ENCODE data around the gene ERICH3.
"Not testable (repeated sequence)": the region's sequence is repeated elsewhere in the genome, so short reads cannot be mapped to it uniquely, and the experiment has no call there.

The ERICH3 gene

DNA sequence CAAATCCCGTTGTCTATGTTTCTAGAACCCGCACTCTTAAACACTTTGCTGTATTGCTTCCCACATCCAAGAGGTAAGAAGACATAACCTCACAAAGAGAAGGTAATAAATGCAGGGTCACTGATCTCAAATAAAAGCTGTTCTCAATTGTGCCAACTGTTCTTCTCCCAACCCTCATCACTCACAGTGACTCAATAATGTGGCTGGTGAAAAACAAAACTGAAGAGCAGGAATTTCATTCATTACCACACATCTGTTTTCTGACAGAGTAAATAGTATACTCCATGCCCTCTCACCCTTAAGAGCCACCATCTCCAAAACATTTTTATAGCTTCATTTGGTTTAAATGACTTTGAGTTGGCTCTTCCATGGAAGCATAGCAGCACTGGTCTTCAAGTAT is 6.2 kb upstream of the ERICH3 start:
- no peak for DNase-seq

DNA sequence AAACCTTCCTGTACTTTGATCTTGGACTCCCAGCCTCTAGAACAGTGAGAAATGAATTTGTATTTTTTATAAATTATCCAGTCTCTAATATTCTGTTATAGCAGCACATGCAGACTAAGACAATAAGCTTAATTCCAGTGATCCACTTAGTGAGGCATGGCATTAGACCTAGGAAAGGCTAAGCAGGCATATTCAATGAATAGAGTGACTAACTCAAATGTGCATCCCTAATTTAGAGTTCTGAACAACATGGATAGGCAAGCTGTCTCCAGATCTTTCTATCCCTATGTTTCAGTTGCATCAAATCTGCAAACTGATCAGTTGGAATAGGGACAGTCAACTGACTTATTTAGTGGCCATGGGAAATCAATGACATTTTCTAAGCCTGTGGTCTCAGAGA is 4.3 kb upstream of the ERICH3 start:
- DNase-seq, result no peak

DNA sequence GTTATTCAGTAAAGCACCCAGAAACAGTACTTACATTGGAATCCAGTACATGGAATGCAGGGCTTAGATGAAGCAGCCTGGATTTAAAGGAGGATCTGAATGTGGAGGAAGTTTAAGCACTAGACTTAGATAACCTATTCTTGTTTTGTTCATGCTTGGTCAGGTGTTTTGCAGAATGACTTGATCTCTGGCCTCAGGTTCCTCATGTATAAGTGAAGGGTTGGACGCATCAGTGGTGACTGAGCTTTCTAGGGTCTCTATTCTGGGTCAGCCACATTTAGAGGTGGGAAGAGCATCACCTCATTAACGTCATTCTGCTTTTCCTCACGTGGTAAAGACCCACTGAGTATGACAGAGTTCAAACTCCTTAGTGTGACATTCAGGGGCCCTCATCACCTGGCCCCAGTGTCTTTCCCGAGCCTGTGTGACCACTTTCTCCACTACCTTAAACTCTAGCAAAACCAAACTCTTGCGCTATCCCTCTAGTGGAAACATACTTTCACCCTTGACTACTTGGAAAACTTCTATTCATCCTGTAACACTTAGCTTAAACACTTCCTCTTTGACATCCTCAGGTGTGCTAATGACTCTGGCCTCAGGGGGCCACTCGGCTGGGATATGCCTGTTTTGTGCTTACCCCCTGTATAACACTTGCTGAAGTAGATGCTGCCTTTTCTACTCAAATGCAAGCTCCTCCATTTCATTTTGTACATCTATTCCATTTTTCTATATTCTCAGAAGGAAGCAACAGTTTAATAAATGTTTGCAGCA is 871 bp upstream of the ERICH3 start:
- DNase-seq, result no peak

DNA sequence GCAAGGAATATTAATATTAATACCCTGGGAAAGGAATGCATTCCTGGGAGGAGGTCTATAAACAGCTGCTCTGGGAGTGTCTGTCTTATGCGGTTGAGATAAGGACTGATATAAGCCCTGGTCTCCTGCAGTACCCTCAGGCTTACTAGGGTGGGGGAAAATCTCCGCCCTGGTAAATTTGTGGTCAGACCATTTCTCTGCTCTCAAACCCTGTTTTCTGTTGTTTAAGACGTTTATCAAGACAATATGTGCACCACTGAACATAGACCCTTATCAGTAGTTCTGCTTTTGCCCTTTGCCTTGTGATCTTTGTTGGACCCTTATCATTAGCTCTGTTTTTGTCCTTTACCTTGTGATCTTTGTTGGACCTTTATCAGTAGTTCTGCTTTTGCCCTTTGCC is 2.7 kb downstream of the ERICH3 start:
- DNase-seq, result not testable (repeated sequence)

DNA sequence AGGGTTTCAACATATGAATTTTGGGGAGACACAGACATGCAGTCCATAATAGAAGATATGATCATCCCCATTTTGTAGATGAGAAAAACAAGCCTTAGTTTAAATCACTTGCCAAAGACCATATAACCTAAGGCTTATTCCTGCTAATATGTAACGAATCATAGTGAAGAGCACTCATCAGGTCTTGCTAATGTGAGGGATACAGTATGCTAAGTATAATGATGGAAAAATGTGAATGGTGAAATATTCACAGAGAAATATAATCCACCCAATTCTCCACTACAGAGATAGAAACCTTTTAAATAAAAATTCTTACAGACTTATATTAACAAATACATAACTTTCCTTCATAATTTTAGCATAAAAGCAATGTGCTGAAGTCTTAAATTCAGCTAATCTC is 18.9 kb downstream of the ERICH3 start:
- DNase-seq, result no peak

DNA sequence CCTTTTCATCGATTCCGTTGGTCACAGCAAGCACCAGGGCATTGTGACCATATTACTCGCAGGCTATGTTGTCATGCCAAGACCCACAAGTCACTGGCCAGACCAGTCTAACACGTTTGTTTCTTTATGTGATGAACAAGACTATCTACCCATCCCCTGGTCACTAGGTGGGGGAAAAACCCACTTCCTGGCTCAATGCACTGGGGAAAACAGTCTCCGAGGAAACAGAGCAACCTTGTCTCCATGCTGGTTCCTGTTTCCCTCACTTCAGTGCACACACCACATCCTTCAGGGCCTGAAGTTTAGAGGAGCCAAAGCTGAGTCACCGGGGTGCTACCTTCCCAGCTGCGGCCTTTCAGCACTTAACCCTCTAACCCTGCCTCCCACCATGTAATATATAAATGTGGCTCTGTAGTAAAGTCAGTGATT is 20.9 kb downstream of the ERICH3 start:
- no peak for DNase-seq

DNA sequence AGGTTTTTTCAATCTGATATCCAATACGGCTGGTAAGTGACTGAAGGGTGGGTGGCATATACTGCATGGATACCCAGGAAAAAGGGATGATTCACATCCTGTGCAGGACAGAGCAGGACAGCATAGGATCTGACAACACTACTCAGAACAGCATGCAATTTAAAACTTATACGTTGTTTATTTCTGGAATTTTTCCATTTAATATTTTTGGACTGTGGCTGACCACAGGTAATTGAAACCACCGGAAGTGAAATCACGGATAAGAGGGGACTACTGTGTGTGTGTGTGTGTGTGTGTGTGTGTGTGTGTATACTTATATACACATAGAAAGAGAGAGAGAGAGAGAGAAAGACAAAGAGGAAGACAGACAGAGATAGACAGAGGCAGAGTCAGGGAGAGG is 23.0 kb downstream of the ERICH3 start:
- DNase-seq, result no peak

DNA sequence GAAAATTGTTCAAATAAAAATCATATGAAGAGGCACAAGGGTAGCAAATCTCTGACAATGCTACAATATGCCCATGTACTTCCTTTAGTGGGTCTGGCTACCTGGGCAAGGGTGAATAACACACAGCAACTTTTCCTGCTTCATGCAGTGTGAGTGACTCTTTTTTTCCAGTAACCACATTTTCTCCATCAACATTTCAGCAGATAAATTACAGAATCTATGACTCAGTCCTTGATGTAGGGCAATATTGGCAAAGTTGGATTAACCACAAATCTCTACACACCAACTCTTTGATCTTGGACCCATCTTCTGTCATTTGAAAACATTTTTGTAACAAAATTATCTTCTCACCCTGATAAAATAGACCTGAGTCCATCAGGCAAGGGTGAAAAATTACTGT is 31.7 kb downstream of the ERICH3 start:
- DNase-seq, result no peak

DNA sequence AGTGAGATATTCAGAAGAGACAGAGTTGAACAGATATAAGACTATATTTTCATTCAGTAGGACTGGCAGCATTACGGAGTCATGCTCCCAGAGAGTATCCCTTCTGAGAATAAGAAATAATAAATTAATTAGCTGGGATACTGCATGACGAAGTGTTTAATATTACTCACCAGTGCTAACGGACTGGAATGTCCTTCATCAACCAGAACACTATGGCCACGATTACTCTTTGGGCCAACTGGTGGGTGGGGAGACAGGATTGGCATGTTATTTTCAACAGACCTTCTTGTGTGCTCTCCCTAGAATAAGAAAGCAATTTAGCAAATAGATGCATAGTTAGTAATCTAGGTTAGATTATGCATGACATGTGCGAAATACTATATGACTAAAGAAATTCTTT is 32.4 kb downstream of the ERICH3 start:
- no peak for DNase-seq

DNA sequence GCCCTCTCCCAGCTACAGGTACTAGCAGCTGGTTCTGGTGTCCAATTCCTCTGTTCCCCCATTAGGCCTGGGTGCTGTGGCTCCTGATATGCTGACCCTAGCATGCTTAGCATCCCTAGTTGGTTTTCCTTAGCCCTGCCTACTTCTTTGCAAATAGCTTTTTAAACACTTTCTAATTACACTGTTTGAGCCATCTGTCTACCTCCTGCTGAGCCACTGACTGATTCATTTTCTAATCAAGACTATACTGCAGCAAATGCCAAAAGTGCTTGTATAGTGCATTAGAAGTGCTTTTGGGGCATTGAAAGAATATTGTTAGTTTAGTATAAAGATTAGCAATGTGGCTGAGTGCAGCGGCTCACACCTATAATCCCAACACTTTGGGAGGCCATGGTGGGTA is 36.3 kb downstream of the ERICH3 start:
- DNase-seq, result no peak

DNA sequence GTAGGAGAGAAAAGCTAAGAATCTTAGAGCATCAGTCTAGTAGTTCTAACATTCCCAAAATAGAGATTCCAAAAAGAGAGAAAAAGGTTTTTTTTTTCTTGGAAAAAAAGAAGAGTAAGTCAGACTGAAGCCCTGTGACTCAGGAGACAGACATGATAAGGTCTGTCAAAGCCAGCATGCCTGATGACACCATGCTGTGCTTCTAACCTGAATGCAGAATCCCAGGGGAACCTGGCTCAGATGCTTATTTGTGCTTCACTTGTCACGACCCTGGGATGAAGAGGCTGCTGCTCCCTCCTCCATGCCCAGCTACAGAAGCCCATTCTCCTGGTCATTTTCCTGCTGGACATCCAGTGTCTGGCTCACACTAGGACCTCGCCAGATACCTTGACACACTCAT is 44.3 kb downstream of the ERICH3 start:
- DNase-seq, result no peak

DNA sequence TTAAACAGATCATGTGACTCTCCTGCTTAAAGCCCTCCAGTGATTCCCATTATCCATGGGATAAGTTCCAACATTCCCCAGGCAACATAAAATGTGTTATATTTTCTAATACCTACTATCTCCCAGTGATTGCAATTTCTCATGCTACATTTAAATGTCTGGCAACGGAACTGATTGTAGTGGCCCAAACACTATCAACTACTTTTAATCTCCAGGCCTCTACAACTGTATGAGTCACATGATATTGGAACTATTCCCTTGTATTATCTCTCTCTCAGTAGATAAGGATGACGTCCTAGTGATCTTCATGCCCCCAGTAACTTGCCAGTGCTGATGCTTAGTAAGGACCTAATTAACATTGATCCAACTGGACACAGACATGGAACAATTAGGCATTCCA is 49.9 kb downstream of the ERICH3 start:
- no peak for DNase-seq

DNA sequence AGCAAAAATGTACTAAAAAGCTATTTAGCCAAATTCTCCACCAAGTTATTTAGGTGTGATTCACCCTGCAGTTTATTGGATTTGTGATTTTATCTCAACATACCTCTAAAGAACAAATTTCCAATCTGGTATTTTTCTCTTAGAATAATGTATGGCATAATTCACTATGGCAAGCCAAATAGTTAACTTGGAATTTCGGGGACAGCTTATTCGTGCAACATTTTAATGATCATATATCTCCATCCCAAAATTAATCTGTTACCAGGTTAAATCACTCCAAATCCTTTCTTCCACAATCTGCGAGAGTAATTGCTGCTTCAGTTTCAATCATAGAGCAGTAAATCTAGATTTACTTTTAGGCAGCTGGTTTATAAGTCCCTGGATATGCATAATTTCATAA is 53.4 kb downstream of the ERICH3 start:
- no peak for DNase-seq

DNA sequence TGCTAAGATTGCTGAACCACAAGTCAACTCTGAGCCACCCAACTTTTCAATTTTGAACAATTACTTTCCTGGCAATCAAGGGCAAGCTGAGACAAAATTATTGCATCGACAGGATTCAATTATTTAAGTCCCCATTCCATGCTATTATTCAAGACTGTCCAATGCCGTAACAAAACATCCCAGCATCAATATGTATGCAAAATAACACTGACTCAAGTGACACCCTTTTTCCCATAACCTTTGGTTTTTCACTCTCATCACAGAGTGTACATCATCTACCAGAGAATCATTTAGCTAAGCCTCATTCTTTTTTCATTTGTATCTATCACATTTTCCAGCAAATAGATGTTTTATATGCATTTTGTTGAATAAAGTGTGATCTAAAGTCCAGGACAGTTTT is 54.6 kb downstream of the ERICH3 start:
- no peak for DNase-seq

DNA sequence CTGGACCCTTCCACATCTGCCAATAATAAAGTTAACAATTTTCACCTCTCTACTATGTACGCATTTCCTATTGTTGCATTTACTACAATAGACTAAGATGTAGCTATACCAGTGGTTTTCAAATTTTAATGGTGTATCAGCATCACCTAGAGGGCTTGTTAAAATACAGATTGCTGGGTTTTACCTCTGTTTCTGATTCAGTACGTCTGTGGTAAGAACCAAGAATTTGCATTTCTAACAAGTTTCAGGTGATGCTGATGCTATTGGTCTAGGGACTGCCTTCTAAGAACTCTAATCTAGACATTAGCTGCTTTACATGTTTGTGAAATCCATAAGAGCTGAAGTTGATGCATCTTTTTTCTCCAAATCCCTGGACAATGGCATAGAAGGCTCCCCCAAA is 59.7 kb downstream of the ERICH3 start:
- DNase-seq, result no peak

DNA sequence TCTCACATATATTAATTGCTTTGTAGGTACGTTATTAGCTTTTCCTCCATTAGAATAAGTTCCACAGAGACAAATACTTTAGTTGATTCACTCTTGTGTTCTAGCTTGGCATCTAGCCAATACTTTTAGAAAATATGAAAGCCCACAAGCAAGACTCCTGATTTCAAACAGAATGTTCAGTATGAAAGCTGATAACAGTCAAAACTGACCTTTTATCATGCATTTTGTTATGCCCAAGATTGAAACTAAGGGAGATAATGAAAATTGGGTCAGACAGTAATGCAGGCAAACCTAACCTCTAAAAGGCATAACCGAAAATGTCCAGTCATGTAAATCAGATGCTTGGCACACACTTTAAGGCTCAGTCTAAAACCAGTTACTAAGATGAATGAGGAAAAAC is 61.7 kb downstream of the ERICH3 start:
- no peak for DNase-seq

DNA sequence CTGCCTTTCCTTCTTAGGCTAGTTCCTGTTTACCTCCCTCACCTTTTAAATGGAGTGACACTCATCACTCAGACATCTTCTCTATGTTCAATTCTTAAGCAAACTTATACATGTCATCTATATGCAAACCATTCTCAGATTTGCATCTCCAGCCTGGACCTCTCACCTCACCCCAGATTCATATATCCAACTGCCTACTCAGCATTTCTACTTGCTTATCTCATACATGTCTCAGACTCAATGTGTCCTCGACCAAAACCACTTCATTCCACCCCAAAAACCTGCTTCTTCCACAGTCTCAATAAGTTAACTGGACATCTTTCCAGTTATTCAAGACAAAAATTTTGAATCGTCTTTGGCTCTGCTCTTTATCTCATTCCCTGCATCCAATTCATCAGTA is 62.6 kb downstream of the ERICH3 start:
- no peak for DNase-seq

DNA sequence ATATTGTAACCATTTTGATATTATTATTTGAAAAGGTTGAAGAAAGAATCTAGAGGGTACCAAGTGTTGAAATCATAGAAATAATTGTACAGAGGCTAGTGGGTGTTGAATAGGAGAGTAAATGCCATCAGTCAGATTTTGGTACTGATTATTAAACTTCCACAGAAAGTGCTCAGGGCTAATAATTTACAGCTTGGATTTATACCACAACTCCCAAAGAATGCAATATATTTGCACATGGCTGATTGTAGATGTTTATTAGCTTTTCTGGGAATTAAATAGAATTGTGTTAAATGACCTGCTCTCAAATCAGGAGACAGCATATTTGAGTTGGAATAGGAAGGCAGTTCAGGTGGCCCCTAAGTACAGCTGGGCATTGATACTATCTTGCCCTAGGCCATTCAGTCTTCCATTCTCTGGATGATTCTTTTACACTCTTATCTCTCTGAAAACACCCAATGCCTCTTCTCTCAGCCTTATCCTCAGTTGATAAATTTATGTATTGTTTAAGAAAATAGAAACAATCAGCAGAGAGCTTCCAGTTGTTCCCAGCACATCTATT is 63.7 kb downstream of the ERICH3 start:
- DNase-seq, result no peak

DNA sequence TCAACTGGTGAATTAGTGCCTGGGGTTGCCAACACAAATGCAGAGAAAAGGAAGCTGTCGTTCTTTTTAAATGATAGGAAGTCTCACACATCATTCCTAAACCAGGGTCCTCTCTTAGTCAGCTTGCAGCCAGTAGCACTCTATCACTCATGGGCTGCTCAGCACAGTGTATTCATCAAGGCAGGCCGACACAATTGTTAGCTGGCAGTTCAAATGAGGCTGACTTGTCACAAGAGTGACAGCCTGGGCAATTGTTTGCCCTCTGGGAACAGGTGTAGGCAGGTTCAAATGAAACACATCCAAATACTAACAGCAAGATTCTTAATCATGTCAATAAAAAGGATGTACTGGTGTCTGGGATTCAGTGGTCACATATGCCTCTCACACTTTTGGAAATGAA is 76.9 kb downstream of the ERICH3 start:
- no peak for DNase-seq

DNA sequence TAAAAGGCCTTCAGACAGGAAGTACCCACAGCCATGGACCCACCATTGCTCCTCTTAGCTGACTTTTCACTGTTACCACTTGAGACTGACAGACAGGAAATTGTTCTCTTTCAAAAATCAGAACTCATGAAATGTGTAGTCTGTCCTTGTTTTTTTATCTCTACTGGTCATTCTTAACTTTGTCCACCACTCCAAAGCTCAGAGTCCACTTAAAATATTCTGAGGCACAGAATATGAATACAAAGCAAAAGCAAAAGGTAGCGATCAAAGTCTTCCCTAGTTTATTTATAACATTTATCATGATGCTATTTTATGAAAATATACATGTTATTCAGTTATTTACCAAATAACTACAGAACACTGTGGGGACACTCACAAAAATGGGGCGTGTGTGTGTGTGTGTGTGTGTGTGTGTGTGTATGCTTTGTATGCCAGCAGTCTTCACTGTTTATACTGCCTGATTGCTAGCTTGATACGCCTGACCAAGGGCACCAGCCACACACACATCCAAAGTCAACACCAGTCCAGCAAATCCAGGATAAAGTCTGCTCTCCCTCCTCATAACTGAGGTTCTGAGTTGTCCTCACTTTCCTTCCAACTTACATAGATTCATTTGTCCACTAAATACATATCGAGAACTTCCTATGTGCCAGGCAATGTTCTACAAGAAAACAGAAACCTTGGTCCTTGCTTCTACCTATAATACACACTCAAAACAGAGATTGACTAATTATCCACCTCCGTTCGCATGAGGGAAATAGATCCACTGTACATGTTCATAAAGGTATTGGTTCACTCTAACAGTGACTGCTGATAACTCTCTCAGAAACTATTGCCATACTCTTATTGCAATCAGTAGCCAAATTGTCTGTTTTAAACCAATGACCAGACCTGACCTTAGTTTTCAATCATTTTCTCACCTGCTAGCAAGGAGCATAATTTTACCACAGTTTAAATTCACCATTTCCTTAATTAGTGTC is 79.4 kb downstream of the ERICH3 start:
- DNase-seq, result no peak

DNA sequence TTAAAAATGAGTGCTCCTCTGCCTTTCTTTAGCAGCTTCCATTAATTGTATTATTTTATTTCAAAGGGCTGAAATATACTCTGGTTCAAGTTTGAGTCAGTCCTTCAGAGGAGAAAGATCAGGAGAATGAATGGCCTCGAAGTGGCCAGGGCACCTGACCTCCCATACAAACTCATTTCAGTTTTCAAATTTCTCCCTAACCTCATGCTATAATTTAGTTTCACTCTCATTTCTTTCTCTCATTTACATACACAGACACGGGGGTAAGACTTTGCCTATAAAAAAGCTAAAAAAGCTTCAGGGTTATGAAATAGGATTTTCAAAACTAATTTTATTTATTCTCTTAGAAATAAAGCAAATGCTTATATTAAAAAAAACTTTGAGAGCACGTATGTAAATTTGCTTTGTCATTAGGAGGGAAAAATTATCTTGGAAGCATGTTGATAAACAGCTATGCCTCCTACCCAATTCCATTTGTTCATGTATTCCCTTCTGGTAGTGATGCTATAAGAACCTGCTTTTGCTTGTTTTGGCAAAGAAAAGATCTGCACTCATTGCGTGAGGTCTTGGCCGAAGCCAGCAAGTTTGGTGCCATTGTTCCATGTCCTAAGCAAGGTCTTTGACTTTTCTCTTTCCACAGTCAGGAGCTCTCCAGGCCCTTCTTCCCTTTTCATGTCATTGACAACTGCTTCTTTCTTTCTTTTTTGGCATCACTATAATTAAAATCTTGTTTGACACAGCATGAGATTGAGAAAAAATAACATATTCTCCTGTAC is 80.8 kb downstream of the ERICH3 start:
- no peak for DNase-seq

DNA sequence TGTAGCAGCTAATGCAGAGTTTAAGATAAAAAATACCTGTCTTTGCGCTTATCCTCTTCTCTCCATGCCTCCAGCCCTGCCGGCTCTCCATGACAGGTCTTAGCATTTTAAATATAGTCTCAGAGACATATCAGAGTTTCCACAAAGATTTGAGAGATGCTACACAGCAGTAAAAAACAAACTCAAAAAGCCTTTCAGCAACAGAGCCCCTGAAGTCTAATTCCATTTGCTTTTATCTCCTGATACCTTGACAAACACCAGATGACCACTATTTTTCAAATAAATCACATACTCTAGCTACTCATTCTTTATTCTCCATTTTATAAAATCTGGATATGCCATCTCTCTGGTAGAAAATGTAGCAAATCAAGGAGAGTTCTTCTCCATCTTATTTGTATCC is 81.6 kb downstream of the ERICH3 start:
- no peak for DNase-seq

DNA sequence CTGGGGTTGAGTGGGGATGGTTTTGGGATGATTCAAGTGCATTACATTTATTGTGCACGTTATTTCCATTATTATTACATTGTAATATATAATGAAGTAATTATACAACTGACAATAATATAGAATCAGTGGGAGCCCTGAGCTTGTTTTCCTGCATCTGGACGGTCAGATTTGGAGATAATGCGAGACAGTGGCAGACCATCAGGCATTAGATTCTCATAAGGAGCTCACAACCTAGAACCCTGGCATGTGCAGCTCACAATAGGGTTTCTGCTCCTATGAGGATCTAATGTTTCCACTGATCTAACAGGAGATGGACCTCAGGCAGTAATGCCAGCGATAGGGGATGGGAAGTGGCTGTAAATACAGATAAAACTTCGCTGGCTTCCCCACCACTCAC is 83.3 kb downstream of the ERICH3 start:
- no peak for DNase-seq
